C4-2B (cell line): ENCODE measurements around the gene CTIF.

Source experiments
- H3K27ac ChIP-seq: fragments of 450-650 bp; 2 replicates; pipeline ENCODE4 v1.5.1; 2017
- ZFX ChIP-seq: fragments of 450-650 bp; IDR thresholded peaks from 2 replicates; pipeline ENCODE4 v1.6.1; 2017
- TF ChIP-seq, protein P1 (sequence below): fragments of 450-650 bp; conservative IDR thresholded peaks from 2 replicates; pipeline ENCODE4 v1.5.1; 2017; ENCODE audit warnings: mild to moderate bottlenecking

The CTIF gene

DNA sequence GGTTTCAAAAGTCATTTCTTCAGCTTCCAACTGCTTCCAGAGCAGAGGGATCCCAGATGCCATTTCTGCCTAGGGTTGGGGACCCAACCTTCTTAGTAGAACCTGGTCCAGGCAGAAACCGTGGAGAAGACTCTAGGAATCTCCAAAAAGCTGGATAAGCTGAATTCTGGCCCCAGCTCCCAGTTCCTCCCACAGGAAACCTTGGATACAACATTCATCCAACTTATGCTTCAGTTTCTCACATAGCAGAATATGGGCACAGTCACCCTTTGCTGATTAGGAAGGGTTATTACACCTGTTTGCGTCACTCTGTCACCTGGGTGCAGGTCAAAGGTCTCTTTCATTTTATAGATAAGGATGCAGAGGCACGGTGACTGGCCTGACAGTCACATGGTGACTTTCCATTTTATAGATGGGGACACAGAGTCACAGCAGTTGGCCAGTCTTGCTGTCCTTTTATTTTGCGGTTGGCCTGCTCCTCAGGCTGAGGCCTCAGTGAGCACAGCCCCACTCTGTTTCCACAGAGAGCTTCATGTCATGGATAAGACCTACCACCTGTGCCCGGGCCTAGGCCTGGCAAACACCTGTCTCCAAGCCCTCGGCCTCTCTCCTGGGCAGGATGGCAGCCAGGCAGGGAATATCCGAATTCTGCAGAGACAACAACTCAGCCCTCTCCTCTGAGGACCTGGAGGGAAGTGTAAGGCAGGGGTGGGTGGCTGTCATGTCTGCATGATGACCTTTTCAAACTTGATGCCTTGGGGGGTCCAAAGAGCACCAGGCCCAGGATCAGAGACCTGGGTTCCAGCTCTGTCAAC lies 263.1 kb downstream of the CTIF start:
- TF ChIP-seq ZFX = no peak
- TF ChIP-seq, protein P1, sequence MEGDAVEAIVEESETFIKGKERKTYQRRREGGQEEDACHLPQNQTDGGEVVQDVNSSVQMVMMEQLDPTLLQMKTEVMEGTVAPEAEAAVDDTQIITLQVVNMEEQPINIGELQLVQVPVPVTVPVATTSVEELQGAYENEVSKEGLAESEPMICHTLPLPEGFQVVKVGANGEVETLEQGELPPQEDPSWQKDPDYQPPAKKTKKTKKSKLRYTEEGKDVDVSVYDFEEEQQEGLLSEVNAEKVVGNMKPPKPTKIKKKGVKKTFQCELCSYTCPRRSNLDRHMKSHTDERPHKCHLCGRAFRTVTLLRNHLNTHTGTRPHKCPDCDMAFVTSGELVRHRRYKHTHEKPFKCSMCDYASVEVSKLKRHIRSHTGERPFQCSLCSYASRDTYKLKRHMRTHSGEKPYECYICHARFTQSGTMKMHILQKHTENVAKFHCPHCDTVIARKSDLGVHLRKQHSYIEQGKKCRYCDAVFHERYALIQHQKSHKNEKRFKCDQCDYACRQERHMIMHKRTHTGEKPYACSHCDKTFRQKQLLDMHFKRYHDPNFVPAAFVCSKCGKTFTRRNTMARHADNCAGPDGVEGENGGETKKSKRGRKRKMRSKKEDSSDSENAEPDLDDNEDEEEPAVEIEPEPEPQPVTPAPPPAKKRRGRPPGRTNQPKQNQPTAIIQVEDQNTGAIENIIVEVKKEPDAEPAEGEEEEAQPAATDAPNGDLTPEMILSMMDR = no peak
- no peak overlapping the region for H3K27ac ChIP-seq

DNA sequence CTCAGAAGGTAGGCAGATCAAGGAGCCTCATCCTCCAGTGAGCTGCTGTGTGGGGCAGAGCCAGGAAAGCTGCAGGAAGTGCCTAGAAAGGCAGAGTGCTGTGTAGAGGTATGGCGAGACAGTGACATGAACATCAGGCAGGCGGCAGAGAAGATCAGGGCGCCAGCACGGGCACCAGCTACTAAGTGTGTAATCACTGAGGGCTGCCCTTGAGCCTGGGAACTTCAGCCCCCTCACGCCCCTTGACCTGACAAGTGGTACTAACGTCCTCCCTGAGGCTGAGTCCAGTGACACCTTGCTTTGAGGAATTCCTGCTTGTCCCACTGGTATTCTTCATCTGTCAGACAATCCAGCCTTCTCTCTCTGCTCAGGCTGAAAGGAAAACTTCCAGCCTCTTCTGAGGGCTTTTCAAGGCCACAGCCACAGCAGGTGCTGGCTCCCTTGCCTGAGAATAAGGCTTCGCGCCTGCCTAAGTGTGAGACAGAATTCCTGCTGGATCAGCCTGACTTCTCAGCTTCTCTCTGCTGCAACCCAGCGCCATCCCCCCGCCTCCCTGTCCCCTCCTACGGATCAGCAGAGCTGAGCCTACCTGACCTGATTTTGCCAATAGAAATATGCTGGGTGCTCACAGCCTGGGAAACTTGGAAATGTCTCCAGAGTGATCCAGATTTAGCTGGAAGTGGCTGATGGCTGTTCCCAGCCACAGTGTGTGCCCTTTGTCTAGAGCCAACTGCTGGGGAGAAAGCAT lies 263.9 kb downstream of the CTIF start:
- TF ChIP-seq, protein P1 = no peak
- TF ChIP-seq ZFX = no peak
- H3K27ac ChIP-seq = no peak overlapping the region

DNA sequence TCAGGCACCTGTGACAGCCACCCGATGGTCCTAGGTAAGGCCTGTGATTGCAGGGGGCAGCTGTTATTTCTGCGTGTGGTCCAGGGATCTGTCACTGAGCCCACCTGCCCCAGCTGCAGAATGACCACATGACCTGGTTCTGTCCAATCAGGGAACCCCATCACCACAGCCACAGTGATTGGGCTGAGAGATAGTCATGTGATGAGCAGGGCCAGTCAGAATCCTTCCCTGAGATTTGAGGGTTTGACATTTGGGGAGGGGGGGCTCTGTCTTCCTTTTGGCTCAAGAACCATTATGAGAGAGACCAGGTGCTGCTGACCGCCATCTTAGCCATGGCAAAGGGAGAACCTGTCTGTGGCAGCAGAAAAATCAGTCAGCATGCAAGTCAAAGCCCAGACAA lies 264.7 kb downstream of the CTIF start:
- no peak overlapping the region for H3K27ac ChIP-seq
- TF ChIP-seq, protein P1 = no peak
- TF ChIP-seq ZFX = no peak

DNA sequence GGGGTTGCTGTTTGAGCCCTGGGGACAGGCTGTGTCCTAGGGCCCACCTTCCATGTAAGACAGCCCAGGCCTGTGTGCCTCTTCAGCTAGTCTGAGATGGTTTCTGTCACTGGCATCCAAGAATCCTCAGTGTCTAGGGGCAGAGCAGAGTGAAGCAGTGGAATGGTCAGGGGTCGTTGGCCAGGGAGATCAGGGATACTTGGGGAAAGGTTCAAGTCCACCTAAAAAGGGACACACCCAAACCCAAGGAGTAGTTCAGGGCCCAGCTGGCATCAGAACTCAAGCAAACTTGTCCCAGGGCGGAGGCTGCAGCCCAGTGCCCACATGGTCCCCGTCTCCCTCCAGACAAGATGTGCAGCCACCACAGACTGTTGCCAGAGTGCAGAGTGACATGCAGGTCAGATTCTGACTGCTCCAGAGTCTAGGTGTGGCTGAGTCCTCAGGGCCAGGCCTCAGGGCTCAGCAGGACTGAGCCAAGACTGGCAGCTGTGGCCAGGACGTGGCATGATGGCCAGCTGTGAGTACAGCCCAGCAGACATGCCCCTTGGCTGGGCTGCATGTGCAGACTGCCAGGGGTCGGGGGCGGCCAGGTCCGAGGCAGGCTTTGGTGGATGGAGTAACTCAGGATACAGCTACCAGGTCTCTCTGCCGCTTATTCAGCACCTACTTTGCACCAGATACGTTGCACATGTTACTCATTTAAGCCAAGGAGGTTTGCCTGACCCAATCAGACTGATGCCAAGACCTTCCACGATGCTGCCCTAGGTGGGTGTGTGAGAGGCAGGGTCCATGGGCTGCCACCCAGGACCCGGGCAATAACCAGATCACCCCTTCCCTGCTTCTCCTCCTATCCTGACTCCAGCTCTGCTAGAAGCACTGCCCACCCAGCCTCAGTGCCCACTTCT lies 265.4 kb downstream of the CTIF start:
- no peak for TF ChIP-seq ZFX
- TF ChIP-seq, protein P1 = no peak
- H3K27ac ChIP-seq = no peak overlapping the region

DNA sequence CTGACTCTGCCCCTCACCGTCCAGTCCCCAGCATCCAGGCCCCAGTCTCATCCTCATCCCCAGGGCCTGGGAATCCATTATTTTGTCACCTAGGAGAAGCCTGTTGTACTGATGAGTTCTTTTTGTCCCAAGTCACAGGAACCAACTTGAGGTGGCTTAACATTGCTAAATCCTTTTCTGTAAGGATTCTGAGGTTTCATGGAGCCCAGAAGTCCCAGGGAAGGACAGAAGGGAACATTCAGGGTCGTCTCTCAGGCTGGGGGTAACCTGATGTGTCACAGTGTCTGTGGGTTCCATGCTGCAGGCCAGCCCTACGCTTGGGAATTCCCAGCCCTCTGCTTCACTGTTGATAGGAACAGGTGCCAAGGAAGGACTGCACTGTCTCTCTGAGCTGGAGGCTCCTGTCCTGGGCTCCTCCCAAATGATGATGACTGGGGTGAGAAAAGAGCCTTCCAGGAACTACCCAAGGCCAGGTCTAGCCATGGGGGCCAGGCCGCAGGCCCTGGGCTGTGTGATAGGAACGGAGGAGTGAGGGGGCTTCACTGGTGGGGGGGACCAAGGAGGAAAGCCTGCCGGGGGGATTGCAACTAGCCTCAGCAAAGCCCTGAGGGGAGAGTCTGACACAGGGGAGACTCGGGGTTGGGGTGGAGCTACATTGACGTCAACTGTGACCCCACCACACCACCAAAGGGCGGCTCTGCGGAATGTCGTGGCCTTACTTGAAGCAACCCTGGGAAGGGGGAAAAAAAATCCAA lies 266.2 kb downstream of the CTIF start:
- H3K27ac ChIP-seq = no peak overlapping the region

DNA sequence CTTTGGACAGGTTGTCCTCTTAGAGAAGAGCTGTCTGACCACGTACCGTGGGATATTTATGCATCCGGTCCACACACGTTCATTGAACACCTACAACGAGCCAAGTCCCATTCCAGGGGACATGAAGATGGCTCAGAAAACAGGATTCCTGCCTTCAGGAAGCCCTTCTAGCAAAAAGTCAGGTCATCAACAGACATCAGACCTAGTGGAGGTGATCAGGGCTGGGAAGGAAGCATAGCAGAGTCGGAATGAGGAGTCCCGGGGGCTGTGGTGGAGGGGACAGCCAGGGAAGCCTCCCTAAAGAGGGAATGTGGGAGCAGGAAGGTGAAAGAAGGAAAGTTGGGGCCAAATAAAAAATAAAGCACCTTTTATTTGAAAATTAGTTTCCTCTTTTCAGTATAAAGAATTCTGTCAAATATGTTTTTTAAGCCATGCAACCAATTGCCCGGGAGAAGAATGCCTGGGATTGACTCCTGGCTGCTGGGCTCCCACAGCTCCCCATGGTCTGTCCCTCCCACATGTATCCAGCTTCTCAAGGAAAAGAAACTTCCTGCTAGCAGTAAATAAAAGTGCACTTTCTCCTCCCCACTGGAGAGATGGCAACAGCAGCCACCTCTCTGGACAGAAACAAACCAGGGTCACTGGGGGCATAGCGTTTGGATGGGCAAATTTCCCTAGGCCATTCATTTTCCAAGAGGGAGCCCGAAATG lies 267.1 kb downstream of the CTIF start:
- H3K27ac ChIP-seq = no peak overlapping the region
- TF ChIP-seq, protein P1 = no peak
- no peak for TF ChIP-seq ZFX

More for the DNA sequence above, 266.2 kb downstream of the CTIF start:
- TF ChIP-seq, protein P1 = no peak
- no peak for TF ChIP-seq ZFX
